A549 treated with Hydrocortisone at 1 μM for 4 hours (cell line): ENCODE data around the gene MESD. TPM values are rescaled to one million over a fixed set of nuclear protein-coding genes. Genes with fewer than 3 reads are reported as not detected.

Experiments used
- total RNA-seq: library from RNA; stranded (reverse); fragments of 200-300 nt; extraction: Qiagen RNA extraction; gene quantifications from 5 replicates; pipeline ENCODE4 v1.2.3, GENCODE V29; 2022

MESD gene
- total RNA-seq = 36.9 to 42.7 TPM (median 37.2 TPM) in 5 replicates

DNA sequence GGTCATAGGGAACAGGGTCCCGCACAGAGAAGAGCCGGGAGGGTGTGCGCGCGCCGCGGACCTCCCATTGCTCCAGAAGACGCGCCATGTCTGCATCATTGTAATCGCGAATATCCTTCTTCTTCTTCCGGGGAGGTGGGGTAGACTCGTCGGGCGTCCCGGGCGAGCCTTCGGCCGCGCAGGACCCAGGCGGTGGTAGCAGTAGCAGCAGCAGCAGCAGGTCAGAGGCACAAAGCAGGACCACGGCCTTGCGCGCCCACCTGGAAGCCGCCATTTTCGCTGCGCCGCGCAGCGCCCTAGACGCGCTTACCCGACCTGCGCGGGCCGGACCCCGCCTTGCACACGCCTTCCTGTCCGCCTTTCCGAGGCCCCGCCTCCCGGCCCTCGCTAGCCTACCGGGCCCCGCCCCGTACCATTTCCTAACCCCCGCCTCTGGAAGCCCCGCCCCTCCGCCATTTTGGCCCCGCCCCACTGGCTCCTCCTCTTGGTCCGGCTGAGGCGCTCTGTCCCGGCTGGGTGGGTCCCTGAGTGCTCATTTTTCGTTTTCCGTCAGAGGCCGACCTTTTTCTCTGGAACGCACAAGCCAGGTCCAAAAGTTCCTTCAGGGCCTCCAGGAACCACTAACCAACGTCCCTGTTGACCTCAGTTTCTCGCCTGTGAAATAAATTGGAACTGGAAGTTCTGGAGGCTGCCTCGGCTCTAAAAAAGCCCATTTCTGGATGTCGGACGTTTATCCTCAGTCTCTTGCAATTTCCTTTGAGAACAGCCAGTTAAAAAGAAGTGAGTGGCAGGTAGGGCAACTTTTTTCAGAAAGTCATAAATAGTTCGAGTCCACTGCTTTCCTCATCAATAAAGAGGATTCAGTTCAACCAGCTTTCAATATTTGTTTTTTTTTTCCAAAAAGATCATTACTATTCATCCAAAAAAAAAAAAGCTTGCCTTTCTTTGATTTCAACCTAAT lies at the start of gene MESD:
Gene MESD, minus strand, starts transcription at position 302 of the 961 bp plus-strand sequence. Its CDS starts 28 bp downstream, at position 274.

GRCh38 chr15:81000624-81001151 lies 11.1 kb upstream of the MESD start, which contains the start of gene TLNRD1:
Gene TLNRD1 (plus strand): TSS chr15:81000923. CDS start chr15:81002272, 1,349 bp downstream.

Other genes with a start within 250 kb of the MESD start
- 1.0 to 1.6 TPM (median 1.2 TPM) in 5 replicates for gene CEMIP, start 210.4 kb downstream of the MESD start, total RNA-seq
- 10.0 to 19.3 TPM (median 17.3 TPM) in 5 replicates for gene TLNRD1, start 11.1 kb upstream of the MESD start, total RNA-seq
- gene CFAP161, start 144.5 kb upstream of the MESD start, total RNA-seq = not detected in 5 replicates
- 0.03 TPM in 1 of 5 replicates, not detected in the others for gene IL16, start 207.1 kb upstream of the MESD start, total RNA-seq